VCaP (cell line): ENCODE data around the gene CCDC191.

ENCODE experiments used
- H3K27ac ChIP-seq: fragments of 450-650 bp; 2 replicates; pipeline ENCODE4 v1.5.1; 2017
- CTCF ChIP-seq: fragments of 450-650 bp; conservative IDR thresholded peaks from 2 replicates; pipeline ENCODE4 v1.5.1; 2017; ENCODE audit warnings: mild to moderate bottlenecking, moderate library complexity

CCDC191 gene

DNA sequence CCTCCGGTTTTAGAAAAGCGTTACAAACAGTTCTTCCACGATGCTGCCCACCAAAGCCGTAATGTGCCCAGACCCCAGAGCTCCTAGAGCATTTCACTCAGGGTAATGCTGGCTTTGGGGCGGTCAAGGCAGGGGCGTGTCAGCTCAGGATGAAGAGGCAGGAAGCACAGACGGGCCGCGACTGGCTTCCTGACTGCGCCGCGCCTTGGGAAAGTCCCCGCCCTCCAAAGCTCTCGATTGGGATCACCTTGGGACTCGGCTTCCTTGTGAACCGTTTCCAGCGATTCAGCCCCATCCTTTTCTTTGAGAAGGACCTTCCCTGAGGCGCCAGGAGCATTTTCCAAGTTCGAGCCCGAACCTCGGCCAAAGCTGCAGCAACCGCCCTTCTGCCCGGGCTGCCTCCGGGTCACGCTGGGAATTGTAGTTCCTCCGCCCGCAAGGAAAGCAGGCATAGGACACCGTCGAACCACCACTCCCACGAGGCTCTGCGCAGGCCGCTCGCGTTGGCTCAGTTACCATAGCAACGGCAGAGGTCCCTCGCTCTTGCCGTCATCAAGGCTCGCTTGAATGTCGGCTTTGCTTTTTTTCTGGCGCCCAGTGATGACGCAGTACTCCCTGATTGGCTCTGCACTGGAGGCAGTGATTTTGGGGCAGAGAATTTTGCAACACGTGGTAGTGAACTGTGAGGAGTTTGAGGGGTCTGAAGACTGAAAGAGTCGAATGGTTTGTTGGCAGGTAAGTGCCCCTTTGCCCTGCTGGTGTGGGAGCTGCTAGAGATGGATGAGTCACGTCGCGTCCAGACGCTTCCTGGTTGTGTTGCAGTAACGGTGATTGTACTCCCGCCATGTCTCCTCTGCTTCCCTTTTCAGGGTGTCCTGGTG is at the start of gene CCDC191, which contains the start of gene QTRT2:
Gene CCDC191, minus strand, starts transcription at position 397 of the 881 bp plus-strand sequence. Its CDS starts 60 bp downstream, at position 337.
Gene QTRT2, plus strand, starts transcription at position 608 of the 881 bp plus-strand sequence. CDS start 8,521 bp downstream, outside the sequence.
- no peak for TF ChIP-seq CTCF
- peak within 1 kb of the TSS; percentile 61 for H3K27ac ChIP-seq

- TF ChIP-seq CTCF = no peak
- H3K27ac ChIP-seq = no peak overlapping the region
Measured at GRCh38 chr3:114104414-114104813, 48.1 kb upstream of the CCDC191 start.

- no peak for TF ChIP-seq CTCF
- no peak overlapping the region for H3K27ac ChIP-seq
Measured at GRCh38 chr3:114103858-114104257, 47.5 kb upstream of the CCDC191 start.

- no peak for TF ChIP-seq CTCF
- H3K27ac ChIP-seq = no peak overlapping the region
Measured at GRCh38 chr3:114103181-114103580, 46.9 kb upstream of the CCDC191 start.

GRCh38 chr3:114101101-114101500 is 44.8 kb upstream of the CCDC191 start:
- no peak for TF ChIP-seq CTCF
- H3K27ac ChIP-seq = no peak overlapping the region

DNA sequence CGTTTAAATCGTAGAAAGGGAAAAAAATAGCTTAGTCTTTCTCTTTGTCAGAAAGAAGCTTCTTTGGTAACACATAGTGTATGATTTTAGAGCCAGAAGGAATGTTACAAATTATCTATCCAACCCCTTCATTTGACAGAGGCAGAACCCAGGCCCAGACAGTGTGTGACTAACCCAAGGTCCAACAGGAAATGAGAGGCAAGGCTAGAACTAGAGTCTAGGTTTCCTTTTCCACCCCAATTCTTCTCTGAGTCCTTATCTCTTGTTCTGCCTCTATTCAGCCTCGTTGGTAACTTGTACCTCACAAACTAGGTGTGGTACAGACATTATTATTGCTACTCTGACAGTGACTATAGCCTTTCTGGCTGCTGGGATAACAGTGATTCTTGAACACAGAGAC is 39.5 kb upstream of the CCDC191 start:
- no peak overlapping the region for H3K27ac ChIP-seq
- TF ChIP-seq CTCF = no peak

GRCh38 chr3:114093596-114093995 is 37.3 kb upstream of the CCDC191 start:
- TF ChIP-seq CTCF = no peak
- H3K27ac ChIP-seq = no peak overlapping the region
